SK-N-MC (cell line): ENCODE results near the gene ME1.
"Not testable (repeated sequence)": the region's sequence is repeated elsewhere in the genome, so short reads cannot be mapped to it uniquely, and the experiment has no call there.

Source experiments
- DNase-seq: peaks from one replicate; pipeline ENCODE4 v3.0.0-alpha.2; 2011; ENCODE audit warnings: low read depth, low spot score
- H3K27ac ChIP-seq: fragments of 200-600 bp; sonication (generic); 2 replicates; pipeline ENCODE4 v1.5.1; 2016; ENCODE audit warnings: mixed run types
- H3K36me3 ChIP-seq: fragments of 200-600 bp; sonication (generic); 2 replicates; pipeline ENCODE4 v1.6.1; 2017; ENCODE audit warnings: antibody characterized with exemption, low read length, mixed read lengths; ENCODE audit not compliant: insufficient read depth
- H3K4me3 ChIP-seq: fragments of 200-600 bp; sonication (generic); 2 replicates; pipeline ENCODE4 v1.5.1; 2016
- H3K9ac ChIP-seq: fragments of 200-600 bp; sonication (generic); 2 replicates; pipeline ENCODE4 v1.8.0; 2017; ENCODE audit warnings: mixed run types, mixed read lengths; ENCODE audit not compliant: insufficient read length
- H3K9me3 ChIP-seq: fragments of 200-600 bp; sonication (generic); 2 replicates; pipeline ENCODE4 v1.6.1; 2017; ENCODE audit warnings: low read depth, mild to moderate bottlenecking, antibody characterized with exemption, low read length, moderate library complexity, mixed read lengths
- EZH2 ChIP-seq: fragments of 200-600 bp; sonication (generic); IDR thresholded peaks from one replicate; pipeline ENCODE4 v1.6.1; 2017; ENCODE audit warnings: antibody characterized with exemption
- FOXP2 ChIP-seq: optimal IDR thresholded peaks from 2 replicates; pipeline ENCODE3; 2011; ENCODE audit warnings: mild to moderate bottlenecking, moderate library complexity; ENCODE audit not compliant: insufficient read depth; ENCODE audit errors: extremely low read length, control extremely low read depth
- POLR2AphosphoS5 ChIP-seq: IDR thresholded peaks from 2 replicates; pipeline ENCODE4 v1.6.1; 2012; ENCODE audit warnings: mild to moderate bottlenecking, low read depth, low read length, borderline replicate concordance

ME1 gene

DNA sequence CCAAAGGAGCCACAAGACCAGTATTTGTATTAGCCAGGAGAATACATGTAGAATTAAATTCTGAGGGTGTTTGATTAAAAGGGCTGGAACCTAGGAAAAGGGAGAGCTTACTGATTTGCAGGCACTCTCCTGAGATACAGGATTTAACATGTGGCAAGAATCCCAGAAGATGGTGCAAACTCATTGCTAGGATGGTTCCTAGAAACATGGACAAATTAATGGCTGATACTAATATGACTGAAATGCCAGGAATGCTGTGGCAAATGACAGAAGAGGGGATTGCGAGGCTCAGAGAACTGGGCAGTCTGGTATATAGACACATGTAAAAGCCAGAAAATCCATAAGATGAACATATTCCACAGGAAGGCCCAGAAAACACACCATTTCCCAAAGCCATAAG, 119.6 kb downstream of the ME1 start:
- H3K9ac ChIP-seq = no peak overlapping the region
- TF ChIP-seq FOXP2 = no peak
- H3K27ac ChIP-seq = no peak overlapping the region
- no peaks in the 10 kb centered on the region for H3K9me3 ChIP-seq
- H3K4me3 ChIP-seq = no peak overlapping the region
- no peaks in the 10 kb centered on the region for H3K36me3 ChIP-seq
- no peak for DNase-seq

- no peak for TF ChIP-seq EZH2
- TF ChIP-seq POLR2AphosphoS5 = no peak
- TF ChIP-seq FOXP2 = no peak
- no peak for DNase-seq
- Histone ChIP-seq H3K27ac (no peak overlapping the region), H3K9ac (no peak overlapping the region), H3K4me3 (no peak overlapping the region), H3K9me3 (no peaks in the 10 kb centered on the region), H3K36me3 (no peaks in the 10 kb centered on the region)
These were observed 120.8 kb downstream of the ME1 start for GRCh38 chr6:83310046-83310445.

- Histone ChIP-seq H3K36me3 (no peaks in the 10 kb centered on the region), H3K4me3 (no peak overlapping the region), H3K9me3 (no peaks in the 10 kb centered on the region), H3K27ac (no peak overlapping the region), H3K9ac (no peak overlapping the region)
- TF ChIP-seq FOXP2 (no peak), POLR2AphosphoS5 (no peak), EZH2 (no peak)
- DNase-seq = no peak
These were observed 121.5 kb downstream of the ME1 start for GRCh38 chr6:83309344-83309743.

DNA sequence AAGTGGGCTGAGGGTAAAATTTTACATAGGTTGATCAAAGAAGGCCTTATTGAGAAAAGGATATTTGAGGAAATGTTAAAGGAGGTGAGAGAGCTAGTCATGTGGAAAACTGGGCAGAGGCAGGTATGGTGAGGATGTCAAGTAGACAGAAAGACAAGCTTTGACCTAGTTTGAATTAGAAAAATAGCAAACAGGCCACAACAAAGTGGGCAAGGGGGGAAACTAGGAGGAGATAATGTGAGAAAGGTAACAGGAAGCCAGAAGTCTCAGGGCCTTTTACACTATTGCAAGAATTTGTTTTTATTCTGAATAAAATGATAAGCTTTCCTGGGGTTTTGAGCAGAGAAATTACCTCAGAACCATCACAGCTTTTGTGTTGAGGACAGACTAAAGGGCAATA, 122.0 kb downstream of the ME1 start:
- Histone ChIP-seq H3K9ac (no peak overlapping the region), H3K4me3 (no peak overlapping the region), H3K36me3 (no peaks in the 10 kb centered on the region), H3K9me3 (no peaks in the 10 kb centered on the region), H3K27ac (no peak overlapping the region)
- no peak for DNase-seq
- no peak for TF ChIP-seq EZH2
- no peak for TF ChIP-seq FOXP2
- no peak for TF ChIP-seq POLR2AphosphoS5

DNA sequence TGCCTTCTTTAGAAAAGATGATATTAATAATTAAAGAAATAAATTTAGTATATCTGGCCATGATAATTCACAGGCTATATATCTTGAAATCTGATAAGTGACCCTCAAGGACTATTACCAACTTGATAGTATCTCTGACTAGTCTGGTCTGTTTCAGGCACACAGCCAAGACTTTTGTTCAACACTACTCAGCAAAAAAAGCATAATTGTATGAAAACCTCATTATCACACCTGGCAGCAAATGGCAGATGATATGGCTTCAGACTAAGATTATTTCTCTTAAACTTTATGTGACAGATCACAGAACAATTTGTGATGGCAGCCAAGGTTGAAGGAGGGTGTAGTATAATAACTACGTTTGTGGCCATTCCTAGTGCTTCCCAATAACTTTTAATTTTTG, 123.0 kb downstream of the ME1 start:
- Histone ChIP-seq H3K9me3 (no peaks in the 10 kb centered on the region), H3K4me3 (no peak overlapping the region), H3K27ac (no peak overlapping the region), H3K9ac (no peak overlapping the region), H3K36me3 (no peaks in the 10 kb centered on the region)
- no peak for TF ChIP-seq POLR2AphosphoS5
- no peak for TF ChIP-seq EZH2
- TF ChIP-seq FOXP2 = no peak
- no peak for DNase-seq

DNA sequence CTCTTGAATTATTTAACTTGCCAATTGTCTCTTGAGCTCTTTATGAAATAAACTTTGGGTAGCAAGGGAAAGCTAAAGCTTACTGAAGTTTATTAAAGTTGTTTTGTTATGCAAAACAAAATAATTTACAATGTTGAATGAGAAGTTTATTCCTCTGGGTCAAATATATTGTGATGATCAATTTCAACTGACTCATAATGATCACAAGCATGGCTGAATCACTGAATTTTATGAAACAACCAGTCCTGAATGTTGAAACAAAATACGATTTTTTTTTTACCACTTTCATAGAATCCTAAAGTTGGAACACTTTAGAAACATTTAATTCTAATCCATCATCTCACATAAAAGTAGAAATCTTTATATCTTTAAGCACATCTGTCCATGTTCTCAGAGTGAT, 127.4 kb downstream of the ME1 start:
- Histone ChIP-seq H3K36me3 (no peaks in the 10 kb centered on the region), H3K27ac (no peak overlapping the region), H3K9ac (no peak overlapping the region), H3K4me3 (no peak overlapping the region), H3K9me3 (no peaks in the 10 kb centered on the region)
- no peak for DNase-seq
- TF ChIP-seq EZH2 (no peak), FOXP2 (no peak), POLR2AphosphoS5 (no peak)

GRCh38 chr6:83294676-83295075, 136.2 kb downstream of the ME1 start:
- Histone ChIP-seq H3K9me3 (no peaks in the 10 kb centered on the region), H3K4me3 (no peak overlapping the region)
- no peak for DNase-seq

GRCh38 chr6:83292900-83293843, 137.7 kb downstream of the ME1 start:
- Histone ChIP-seq H3K4me3 (no peak overlapping the region), H3K36me3 (no peaks in the 10 kb centered on the region; the same call in 1 of the 2 replicates), H3K9me3 (no peaks in the 10 kb centered on the region), H3K9ac (no peak overlapping the region), H3K27ac (no peak overlapping the region)
- no peak for TF ChIP-seq POLR2AphosphoS5
- DNase-seq = no peak

More at GRCh38 chr6:83294676-83295075, 136.2 kb downstream of the ME1 start:
- H3K27ac ChIP-seq = no peak overlapping the region
- TF ChIP-seq EZH2 = no peak
- no peak for TF ChIP-seq POLR2AphosphoS5
- TF ChIP-seq FOXP2 = no peak
- H3K9ac ChIP-seq = no peak overlapping the region
- no peaks in the 10 kb centered on the region; the same call in 1 of the 2 replicates for H3K36me3 ChIP-seq

DNA sequence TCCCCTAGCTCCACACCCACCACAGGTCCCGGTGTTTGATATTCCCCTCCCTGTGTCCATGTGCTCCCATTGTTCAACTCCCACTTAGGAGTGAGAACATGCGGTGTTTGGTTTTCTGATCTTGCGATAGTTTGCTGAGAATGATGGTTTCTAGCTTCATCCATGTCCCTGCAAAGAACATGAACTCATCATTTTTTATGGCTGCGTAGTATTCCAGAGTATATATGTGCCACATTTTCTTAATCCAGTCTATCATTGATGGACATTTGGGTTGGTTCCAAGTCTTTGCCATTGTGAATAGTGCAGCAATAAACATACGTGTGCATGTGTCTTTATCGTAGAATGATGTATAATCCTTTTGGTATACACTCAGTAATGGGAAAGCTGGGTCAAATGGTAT, 143.6 kb downstream of the ME1 start:
- not testable (repeated sequence) for H3K27ac ChIP-seq

More for the DNA sequence above, 143.6 kb downstream of the ME1 start:
- not testable (repeated sequence) for H3K36me3 ChIP-seq, H3K9me3 ChIP-seq, DNase-seq, H3K4me3 ChIP-seq, H3K9ac ChIP-seq
